Measurements from ENCODE around the gene KITLG.
A peak's percentile ranks its signal among the peaks of the same experiment; 100 is the strongest.

The KITLG gene

DNA sequence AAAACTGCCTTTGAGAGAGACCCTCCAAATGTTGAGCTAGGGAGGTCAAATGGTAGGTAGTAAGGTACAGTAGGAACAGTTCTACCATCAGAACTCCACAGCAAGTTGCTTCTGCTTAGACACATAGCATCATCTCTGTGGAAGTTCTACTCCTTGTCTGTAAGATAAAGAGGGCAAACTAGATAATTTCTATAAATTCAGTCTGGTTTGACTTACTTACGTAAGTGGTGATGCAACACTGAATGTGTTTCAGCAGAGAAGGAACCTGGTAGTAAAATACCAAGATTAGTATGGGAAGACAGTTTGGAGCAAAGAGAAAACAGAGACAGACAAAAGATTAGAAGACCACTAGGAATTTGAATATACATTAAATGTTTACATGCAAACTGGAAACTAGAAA is 42.0 kb downstream of the KITLG start:
- H3K27ac ChIP-seq, result no peak overlapping the region

GRCh38 chr12:88530868-88531267 is 49.4 kb downstream of the KITLG start:
- TF ChIP-seq CTCF (conservative IDR thresholded peaks at IDR 0.05), result no peak
- H3K27ac ChIP-seq, result no peak overlapping the region

More for the DNA sequence above, 42.0 kb downstream of the KITLG start:
- TF ChIP-seq CTCF (conservative IDR thresholded peaks at IDR 0.05), result no peak

- no peak for TF ChIP-seq CTCF (conservative IDR thresholded peaks at IDR 0.05)
- peak overlapping the region; percentile 68 for H3K27ac ChIP-seq
These were observed 50.5 kb downstream of the KITLG start for GRCh38 chr12:88529531-88530488.

- TF ChIP-seq CTCF (conservative IDR thresholded peaks at IDR 0.05), result no peak
These were observed 57.3 kb downstream of the KITLG start for GRCh38 chr12:88522961-88523360.

GRCh38 chr12:88520436-88520820 is 59.8 kb downstream of the KITLG start:
- no peak overlapping the region for H3K27ac ChIP-seq
- TF ChIP-seq CTCF (conservative IDR thresholded peaks at IDR 0.05), result no peak

More at GRCh38 chr12:88522961-88523360, 57.3 kb downstream of the KITLG start:
- H3K27ac ChIP-seq, result no peak overlapping the region

- no peak overlapping the region for H3K27ac ChIP-seq
- no peak for TF ChIP-seq CTCF (conservative IDR thresholded peaks at IDR 0.05)
These were observed 60.4 kb downstream of the KITLG start for GRCh38 chr12:88519802-88520435.

DNA sequence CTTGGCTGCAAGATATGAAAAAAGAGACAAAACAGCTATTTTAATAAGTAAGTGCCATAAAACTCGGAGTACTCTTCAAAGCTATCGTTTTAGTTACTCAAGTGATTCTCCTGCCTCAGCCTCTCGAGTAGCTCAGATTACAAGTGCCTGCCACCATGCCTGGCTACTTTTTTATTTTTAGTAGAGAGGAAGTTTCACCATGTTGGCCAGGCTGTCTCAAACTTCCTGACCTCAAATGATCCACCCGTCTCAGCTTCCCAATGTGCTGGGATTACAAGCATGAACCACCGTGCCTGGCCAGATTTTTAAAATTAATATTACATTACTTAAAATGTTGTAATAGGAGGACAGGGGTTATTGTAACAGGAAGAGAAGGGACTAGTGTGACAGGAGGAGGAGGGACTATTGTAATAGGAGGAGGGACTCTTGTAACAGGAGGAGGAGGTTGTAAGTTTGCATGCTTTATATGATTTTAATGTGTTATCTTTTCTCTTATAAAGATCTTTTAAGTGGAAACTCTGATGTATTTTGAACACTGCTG is 61.3 kb downstream of the KITLG start:
- no peak for TF ChIP-seq CTCF (conservative IDR thresholded peaks at IDR 0.05)
- H3K27ac ChIP-seq, result no peak overlapping the region
